ENCODE measurements around the gene SMARCD2. TPM values are rescaled to one million over a fixed set of nuclear protein-coding genes. Genes with fewer than 3 reads are reported as not detected.
"Not testable (repeated sequence)": the region's sequence is repeated elsewhere in the genome, so short reads cannot be mapped to it uniquely, and the experiment has no call there.

SMARCD2 gene
- total and polyA plus RNA-seq, 7 donors, result 44.4 to 122 (median 95.9) TPM

- no peaks in the 10 kb centered on the region for H3K9me3 ChIP-seq
- no peak overlapping the region for H3K4me3 ChIP-seq
- 93 to 96% methylated on average over 3 of the region's 3 CpGs for WGBS, 2 donors
- no peak for DNase-seq
- peaks cover 52 to 100% (median 71%) of the 10 kb centered on the region in 4 donors for H3K36me3 ChIP-seq
- TF ChIP-seq POLR2A (IDR thresholded peaks at IDR 0.05) (no peak), EP300 (IDR thresholded peaks at IDR 0.05) (no peak), CTCF (IDR thresholded peaks at IDR 0.05) (no peak), POLR2AphosphoS5 (IDR thresholded peaks at IDR 0.05) (no peak)
- H3K27ac ChIP-seq, result no peak overlapping the region
- H3K4me1 ChIP-seq, result no peaks in the 10 kb centered on the region
- no peaks in the 10 kb centered on the region for H3K27me3 ChIP-seq
- intact Hi-C loops (cut with DNase I), result no loop called here
These were observed 43.8 kb downstream of the SMARCD2 start for GRCh38 chr17:63798572-63799106.

DNA sequence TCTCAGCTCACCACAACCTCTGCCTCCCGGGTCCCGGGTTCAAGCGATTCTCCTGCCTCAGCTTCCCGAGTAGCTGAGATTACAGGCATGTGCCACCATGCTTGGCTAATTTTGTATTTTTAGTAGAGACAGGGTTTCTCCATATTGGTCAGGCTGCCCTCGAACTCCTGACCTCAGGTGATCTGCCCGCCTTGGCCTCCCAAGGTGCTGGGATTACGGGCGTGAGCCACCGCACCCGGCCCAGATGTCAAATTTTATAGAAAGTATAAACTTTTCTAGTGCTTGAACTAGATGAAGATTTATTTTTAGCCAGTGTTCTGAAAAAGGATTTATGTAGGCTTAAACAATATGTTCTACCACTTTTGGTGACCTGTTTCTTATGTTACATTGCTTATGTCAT, 46.1 kb downstream of the SMARCD2 start:
- H3K27ac ChIP-seq; intact Hi-C loops (cut with DNase I); H3K9me3 ChIP-seq; H3K4me1 ChIP-seq; DNase-seq; H3K27me3 ChIP-seq; H3K4me3 ChIP-seq: not testable (repeated sequence)
- WGBS, 2 donors, result 91 to 95% methylated on average over 10 of the region's 10 CpGs
- H3K36me3 ChIP-seq, result peaks cover 48 to 100% (median 68%) of the 10 kb centered on the region in 4 donors

DNA sequence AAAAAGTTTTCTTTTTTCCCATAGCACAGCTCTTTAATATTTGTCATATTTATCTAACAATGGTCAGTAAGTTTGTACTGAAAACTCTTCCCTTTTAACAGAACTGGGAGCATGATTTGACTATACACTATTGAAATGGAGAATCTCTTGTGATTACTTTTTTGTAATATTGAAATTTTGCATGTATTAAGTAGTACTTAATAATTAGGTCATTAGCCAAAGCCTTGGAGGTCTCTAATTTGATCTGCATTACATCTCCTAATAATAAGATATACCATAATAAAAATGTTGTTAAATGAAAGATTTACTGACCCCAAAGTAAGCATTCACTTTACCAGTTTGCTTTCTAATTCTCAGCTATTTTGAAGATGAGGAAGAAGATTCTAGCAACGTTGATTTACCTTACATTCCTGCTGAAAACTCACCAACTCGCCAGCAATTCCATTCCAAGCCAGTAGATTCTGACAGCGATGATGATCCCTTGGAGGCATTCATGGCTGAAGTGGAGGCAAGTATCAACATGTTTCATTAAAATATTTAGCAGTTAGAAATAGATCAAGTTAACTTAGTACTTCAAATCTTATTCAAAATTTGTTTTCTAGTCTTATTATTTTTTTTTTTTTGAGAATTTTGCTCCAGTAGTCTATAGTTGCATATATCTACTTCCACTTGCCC, 50.3 kb downstream of the SMARCD2 start:
- H3K4me1 ChIP-seq, result no peaks in the 10 kb centered on the region
- no peaks in the 10 kb centered on the region for H3K27me3 ChIP-seq
- H3K36me3 ChIP-seq, result peaks cover 32 to 98% (median 66%) of the 10 kb centered on the region in 4 donors
- no peaks in the 10 kb centered on the region for H3K9me3 ChIP-seq
- 78 to 88% methylated on average over 3 of the region's 3 CpGs for WGBS, 2 donors
- TF ChIP-seq POLR2A (IDR thresholded peaks at IDR 0.05), result no peak
- no peak for TF ChIP-seq POLR2AphosphoS5 (IDR thresholded peaks at IDR 0.05)
- no peak for TF ChIP-seq CTCF (IDR thresholded peaks at IDR 0.05)
- no peak for TF ChIP-seq EP300 (IDR thresholded peaks at IDR 0.05)
- H3K27ac ChIP-seq, result no peak overlapping the region
- DNase-seq, result no peak
- intact Hi-C loops (cut with DNase I), result no loop called here
- no peak overlapping the region for H3K4me3 ChIP-seq

DNA sequence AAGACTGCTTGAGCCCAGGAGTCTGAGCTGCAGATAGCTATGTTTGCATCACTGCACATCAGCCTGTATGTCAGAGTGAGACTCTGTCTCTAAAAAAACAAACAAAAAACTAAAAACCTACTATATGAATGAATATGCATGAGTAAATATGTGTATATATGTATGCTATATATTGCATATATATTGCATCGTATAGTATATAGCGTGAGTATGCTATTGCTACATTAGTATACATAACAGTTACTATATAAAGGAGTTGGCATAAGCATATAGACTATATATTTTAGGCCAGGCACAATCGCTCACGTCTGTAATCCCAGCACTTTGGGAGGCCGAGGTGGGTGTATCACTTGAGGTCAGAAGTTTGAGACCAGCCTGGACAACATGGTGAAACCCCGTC, 52.4 kb downstream of the SMARCD2 start:
- Histone ChIP-seq H3K27me3 (no peaks in the 10 kb centered on the region), H3K4me1 (peaks cover 0 to 9% (median 2%) of the 10 kb centered on the region in 4 donors), H3K9me3 (no peaks in the 10 kb centered on the region), H3K27ac (no peak overlapping the region), H3K4me3 (no peak overlapping the region), H3K36me3 (peaks cover 25 to 83% (median 57%) of the 10 kb centered on the region in 4 donors)
- intact Hi-C loops (cut with DNase I), result no loop called here
- WGBS, 2 donors, result 94% methylated on average over 6 of the region's 6 CpGs
- no peak for DNase-seq
- TF ChIP-seq CTCF (IDR thresholded peaks at IDR 0.05), result no peak

DNA sequence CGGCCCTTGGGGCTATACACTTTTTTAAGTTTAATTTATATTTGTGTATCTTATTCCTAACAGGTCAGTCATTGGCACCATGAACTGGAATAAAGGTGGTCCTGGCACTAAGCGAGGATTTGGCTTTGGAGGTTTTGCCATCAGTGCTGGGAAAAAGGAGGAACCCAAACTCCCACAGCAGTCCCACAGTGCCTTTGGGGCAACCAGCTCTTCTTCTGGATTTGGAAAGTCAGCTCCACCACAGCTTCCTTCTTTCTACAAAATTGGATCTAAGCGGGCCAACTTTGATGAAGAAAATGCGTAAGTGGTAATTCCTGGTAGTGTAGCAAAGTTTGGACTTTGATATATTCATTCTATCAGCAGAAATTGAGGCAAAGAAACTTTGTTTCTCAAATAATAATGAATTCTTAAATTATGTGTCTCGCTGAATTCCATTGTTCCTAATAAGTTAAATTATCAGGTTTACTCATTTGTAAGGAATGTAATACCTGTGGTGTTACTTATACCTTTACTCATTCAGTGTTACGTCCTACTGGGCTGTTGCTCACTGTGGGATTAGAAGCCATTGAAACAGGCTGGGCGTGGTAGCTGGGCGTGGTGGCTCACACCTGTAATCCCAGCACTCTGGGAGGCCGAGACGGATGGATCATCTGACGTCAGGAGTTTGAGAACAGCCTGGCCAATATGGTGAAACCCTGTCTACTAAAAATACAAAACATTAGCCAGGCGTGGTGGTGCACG, 55.3 kb downstream of the SMARCD2 start:
- peaks cover 14 to 64% (median 37%) of the 10 kb centered on the region in 4 donors for H3K36me3 ChIP-seq

More for the DNA sequence above, 55.3 kb downstream of the SMARCD2 start:
- 88 to 95% methylated on average over 13 of the region's 13 CpGs for WGBS, 2 donors
- Histone ChIP-seq H3K27me3 (no peaks in the 10 kb centered on the region), H3K4me3 (no peak overlapping the region), H3K9me3 (no peaks in the 10 kb centered on the region), H3K4me1 (peaks cover 0 to 16% (median 13%) of the 10 kb centered on the region in 4 donors), H3K27ac (no peak overlapping the region)
- intact Hi-C loops (cut with DNase I), result no loop called here
- TF ChIP-seq POLR2A (IDR thresholded peaks at IDR 0.05), result no peak
- TF ChIP-seq CTCF (IDR thresholded peaks at IDR 0.05), result no peak
- no peak for TF ChIP-seq POLR2AphosphoS5 (IDR thresholded peaks at IDR 0.05)
- no peak for TF ChIP-seq EP300 (IDR thresholded peaks at IDR 0.05)
- no peak for DNase-seq
